GM23248 (cell line): ENCODE results near the gene H6PD. TPM values are rescaled to one million over a fixed set of nuclear protein-coding genes. Genes with fewer than 3 reads are reported as not detected.

Experiments
- DNase-seq: peaks from one replicate; pipeline ENCODE4 v3.0.0-alpha.2; 2015
- H2AFZ ChIP-seq: fragments of 200-600 bp; sonication (generic); 2 replicates; pipeline ENCODE4 v1.6.1; 2016; ENCODE audit warnings: antibody characterized with exemption
- H3F3A ChIP-seq: fragments of 200-600 bp; sonication (generic); 2 replicates; pipeline ENCODE4 v1.6.1; 2016; ENCODE audit warnings: mild to moderate bottlenecking, antibody characterized with exemption, mixed run types; ENCODE audit not compliant: insufficient read depth
- H3K27ac ChIP-seq: fragments of 200-600 bp; sonication (generic); 2 replicates; pipeline ENCODE4 v1.5.1; 2016; ENCODE audit warnings: mild to moderate bottlenecking
- H3K27me3 ChIP-seq: fragments of 200-600 bp; sonication (generic); replicated peaks from 2 replicates; pipeline ENCODE4 v1.6.1; 2016; ENCODE audit warnings: mild to moderate bottlenecking; ENCODE audit not compliant: insufficient read depth
- H3K36me3 ChIP-seq: fragments of 200-600 bp; sonication (generic); 2 replicates; pipeline ENCODE4 v1.6.1; 2016; ENCODE audit warnings: low read depth, mild to moderate bottlenecking
- H3K4me1 ChIP-seq: fragments of 200-600 bp; sonication (generic); 2 replicates; pipeline ENCODE4 v1.6.1; 2016; ENCODE audit warnings: mild to moderate bottlenecking; ENCODE audit not compliant: insufficient read depth
- H3K4me2 ChIP-seq: fragments of 200-600 bp; sonication (generic); one replicate; pipeline ENCODE4 v1.6.1; 2016; ENCODE audit warnings: mild to moderate bottlenecking; ENCODE audit not compliant: unreplicated experiment
- H3K4me3 ChIP-seq: fragments of 200-600 bp; sonication (generic); 2 replicates; pipeline ENCODE4 v1.5.1; 2016; ENCODE audit warnings: mild to moderate bottlenecking
- H3K79me2 ChIP-seq: fragments of 200-600 bp; sonication (generic); 2 replicates; pipeline ENCODE4 v1.6.1; 2016; ENCODE audit warnings: mild to moderate bottlenecking; ENCODE audit not compliant: insufficient read depth
- H3K9ac ChIP-seq: fragments of 200-600 bp; sonication (generic); 2 replicates; pipeline ENCODE4 v1.6.1; 2016; ENCODE audit warnings: mild to moderate bottlenecking
- H3K9me2 ChIP-seq: fragments of 200-600 bp; sonication (generic); 2 replicates; pipeline ENCODE4 v1.6.1; 2016; ENCODE audit warnings: mixed run types, mild to moderate bottlenecking, moderate library complexity; ENCODE audit not compliant: insufficient read depth
- H3K9me3 ChIP-seq: fragments of 200-600 bp; sonication (generic); one replicate; pipeline ENCODE4 v1.6.1; 2017; ENCODE audit warnings: low read depth
- H4K20me1 ChIP-seq: fragments of 200-600 bp; sonication (generic); 2 replicates; pipeline ENCODE4 v1.6.0; 2016; ENCODE audit not compliant: insufficient read depth
- EZH2 ChIP-seq: fragments of 200-600 bp; sonication (generic); IDR thresholded peaks from 2 replicates; pipeline ENCODE4 v1.6.1; 2018; ENCODE audit warnings: antibody characterized with exemption, mild to moderate bottlenecking; ENCODE audit not compliant: insufficient read depth, poor library complexity, severe bottlenecking
- EZH2phosphoT487 ChIP-seq: fragments of 200-600 bp; sonication (generic); IDR thresholded peaks from 2 replicates; pipeline ENCODE4 v1.6.1; 2018; ENCODE audit warnings: antibody characterized with exemption, moderate library complexity, mild to moderate bottlenecking, low read depth; ENCODE audit not compliant: insufficient read depth
- WGBS, 2 experiments: methylation state at CpG; one replicate each; pipeline ENCODE4 v1.1.6; 2015 to 2017; ENCODE audit warnings: low lambda C conversion rate in 2 of 2, low coverage in 1 of 2; ENCODE audit errors: missing lambda C conversion rate in 2 of 2; 5-methylcytosine and 5-hydroxymethylcytosine counted together
- in situ Hi-C: fragments of 300-500 bp; cut with MboI; formaldehyde crosslinking; loops from 2 replicates; pipeline ENCODE4 v1.15.0; 2020
- polyA plus RNA-seq: library from polyadenylated mRNA; unstranded; fragments of >200 nt; fragmentation: Nextera tagmentation; extraction: Ambion mirVana; gene quantifications from 2 replicates; pipeline ENCODE4 v1.2.1, GENCODE V29; 2016
- total RNA-seq: library from RNA; depleted of rRNA; stranded (reverse); fragments of >200 nt; shearing (Covaris generic); gene quantifications from 2 replicates; pipeline ENCODE4 v1.2.3, GENCODE V29; 2014; rRNA removed

The H6PD gene
- total and polyA plus RNA-seq, 2 experiments from 2014 or later: 16.1 to 29.6 TPM

DNA sequence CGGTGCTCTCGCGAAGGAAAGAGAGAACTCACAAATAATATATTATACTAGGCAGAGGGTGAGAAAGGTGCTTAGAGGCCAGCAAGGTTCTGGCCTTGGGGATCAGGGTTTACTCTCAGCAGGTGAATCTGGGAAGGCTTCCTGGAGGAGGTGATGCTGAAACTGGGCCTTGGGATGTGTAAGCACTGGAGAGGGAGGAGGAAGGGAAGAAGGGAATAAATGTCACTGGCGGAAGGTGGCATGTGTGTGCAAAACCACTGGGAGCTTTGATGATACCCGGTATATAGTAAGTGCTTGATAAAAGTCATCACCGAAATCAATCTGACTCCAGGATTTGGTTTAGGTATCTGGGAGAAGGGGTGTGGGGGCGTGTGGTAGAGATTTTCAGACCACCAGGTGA is 82.5 kb downstream of the H6PD start:
- DNase-seq: no peak

DNA sequence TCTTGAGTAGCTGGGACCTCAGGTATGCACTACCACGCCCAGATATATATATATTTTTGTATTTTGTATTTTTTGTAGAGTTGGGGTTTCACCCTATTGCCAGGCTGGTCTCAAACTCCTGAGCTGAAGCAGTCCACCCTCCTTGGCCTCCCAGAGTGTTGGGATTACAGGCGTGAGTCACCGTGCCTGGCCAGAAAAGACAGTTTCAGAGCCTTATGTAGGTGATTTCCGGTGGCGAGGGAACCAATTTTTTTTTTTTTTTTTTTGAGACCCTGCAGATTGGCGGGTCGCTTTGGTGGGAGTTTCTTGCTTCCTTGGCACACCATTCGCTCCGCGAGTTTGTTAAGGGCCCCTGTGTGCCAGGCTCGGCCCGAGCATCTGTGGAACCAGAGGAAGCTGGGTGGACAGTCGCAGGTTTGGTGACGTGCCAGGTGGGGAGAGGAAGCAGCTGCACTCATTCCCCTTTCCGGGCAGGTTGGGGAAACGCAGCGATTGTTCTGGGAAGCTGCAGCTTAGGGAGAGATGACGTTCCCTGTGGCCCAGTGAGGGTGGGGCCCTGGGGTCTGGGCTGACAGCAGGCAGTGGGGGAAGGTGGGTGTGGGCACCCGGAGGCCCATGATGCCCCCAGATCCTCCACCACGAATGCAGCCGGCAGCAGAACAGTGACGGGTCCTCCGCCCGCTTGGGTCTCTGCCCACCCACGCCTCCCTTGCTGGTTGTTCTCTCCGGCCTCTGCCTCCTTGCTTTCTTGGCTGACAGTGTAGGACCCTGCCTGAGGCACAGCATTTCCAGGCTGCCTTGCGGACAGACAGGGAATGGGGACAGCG is 83.2 kb downstream of the H6PD start:
- Histone ChIP-seq H3K9ac (peak overlapping the region; percentile 50), H3K4me1 (peaks cover 40% of the 10 kb centered on the region), H3K27ac (peak overlapping the region; percentile 47), H3F3A (peaks cover 25% of the 10 kb centered on the region; the same call in 1 of the 2 replicates), H2AFZ (no peak overlapping the region), H3K9me2 (no peaks in the 10 kb centered on the region), H4K20me1 (no peaks in the 10 kb centered on the region; the same call in 1 of the 2 replicates), H3K9me3 (no peaks in the 10 kb centered on the region), H3K36me3 (no peaks in the 10 kb centered on the region), H3K4me2 (peak overlapping the region; percentile 28), H3K27me3 (no peaks in the 10 kb centered on the region), H3K79me2 (peaks cover 95% of the 10 kb centered on the region), H3K4me3 (no peak overlapping the region; the same call in 1 of the 2 replicates)
- peak; percentile 80 for DNase-seq
- TF ChIP-seq EZH2 (no peak), EZH2phosphoT487 (no peak)
- in situ Hi-C loops: no loop called here
- WGBS, 2 experiments: 24 to 25% methylated on average over 28 of the region's 28 CpGs

More for the DNA sequence above, 82.5 kb downstream of the H6PD start:
- H3K4me2 ChIP-seq: peak overlapping the region; percentile 28
- no peak for TF ChIP-seq EZH2phosphoT487
- no peak for TF ChIP-seq EZH2
- H3K79me2 ChIP-seq: peaks cover 97% of the 10 kb centered on the region
- WGBS, 2 experiments: 83 to 85% methylated on average over 7 of the region's 7 CpGs
- H3K27me3 ChIP-seq: no peaks in the 10 kb centered on the region
- no peaks in the 10 kb centered on the region for H4K20me1 ChIP-seq
- H3F3A ChIP-seq: peaks cover 25% of the 10 kb centered on the region; the same call in 1 of the 2 replicates
- H3K9me2 ChIP-seq: no peaks in the 10 kb centered on the region
- H3K4me3 ChIP-seq: no peak overlapping the region
- peak overlapping the region; percentile 36; the same call in 1 of the 2 replicates for H3K9ac ChIP-seq
- H3K27ac ChIP-seq: peak overlapping the region; percentile 47
- H3K36me3 ChIP-seq: no peaks in the 10 kb centered on the region
- in situ Hi-C loops: no loop called here
- peaks cover 40% of the 10 kb centered on the region for H3K4me1 ChIP-seq
- no peaks in the 10 kb centered on the region for H3K9me3 ChIP-seq
- H2AFZ ChIP-seq: no peak overlapping the region

- no peak for DNase-seq
- H3F3A ChIP-seq: peaks cover 25% of the 10 kb centered on the region; the same call in 1 of the 2 replicates
- H3K9me3 ChIP-seq: no peaks in the 10 kb centered on the region
- no peak overlapping the region for H3K4me2 ChIP-seq
- peaks cover 40% of the 10 kb centered on the region for H3K4me1 ChIP-seq
- no peak overlapping the region for H3K27ac ChIP-seq
- H3K36me3 ChIP-seq: no peaks in the 10 kb centered on the region
- in situ Hi-C loops: no loop called here
- TF ChIP-seq EZH2phosphoT487 (no peak), EZH2 (no peak)
- H3K27me3 ChIP-seq: no peaks in the 10 kb centered on the region
- no peak overlapping the region for H3K4me3 ChIP-seq
- peaks cover 95% of the 10 kb centered on the region for H3K79me2 ChIP-seq
- 95 to 96% methylated on average over 17 to 20 of the region's 20 CpGs for WGBS, 2 experiments
- no peak overlapping the region for H3K9ac ChIP-seq
- H2AFZ ChIP-seq: no peak overlapping the region
- H3K9me2 ChIP-seq: no peaks in the 10 kb centered on the region
- no peaks in the 10 kb centered on the region; the same call in 1 of the 2 replicates for H4K20me1 ChIP-seq
These were observed 84.7 kb downstream of the H6PD start for GRCh38 chr1:9319208-9319788.

DNA sequence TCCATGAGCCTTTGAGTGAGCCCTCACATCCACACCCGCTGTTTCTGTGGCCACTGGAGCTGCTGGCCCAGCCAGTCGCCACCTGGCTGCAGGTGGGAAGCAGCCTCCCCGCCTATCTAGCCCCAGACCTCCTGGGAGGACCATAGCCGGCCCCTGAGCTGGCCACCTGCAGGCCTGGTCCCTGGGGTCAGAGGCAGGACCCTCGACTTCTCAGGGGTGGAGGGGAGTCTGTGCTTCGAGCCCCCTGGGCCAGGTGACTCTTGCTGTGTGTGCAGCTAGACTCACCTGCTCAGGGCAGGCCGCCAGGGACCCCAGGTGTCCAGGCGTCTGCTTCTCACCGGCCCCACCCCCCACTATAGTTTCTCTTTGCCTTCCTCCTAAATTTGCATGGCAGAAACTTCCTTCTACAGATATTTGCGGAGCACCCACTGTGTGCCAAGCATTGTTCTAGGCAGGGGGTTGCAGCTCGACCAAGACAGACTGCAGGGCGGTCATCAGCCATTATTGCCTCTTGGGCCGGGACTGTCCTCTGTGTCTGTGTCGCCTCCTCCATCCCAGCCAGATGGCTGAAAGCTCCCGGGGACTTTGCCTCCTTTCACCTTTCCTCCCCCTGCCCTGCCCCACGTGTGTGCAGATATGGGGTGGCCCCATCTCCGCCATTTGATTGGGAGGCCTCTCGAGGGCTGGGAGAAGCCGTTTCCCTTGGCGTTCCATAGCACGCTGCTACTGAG is 85.4 kb downstream of the H6PD start:
- Histone ChIP-seq H3K4me1 (peaks cover 40% of the 10 kb centered on the region), H3K9me3 (no peaks in the 10 kb centered on the region), H3K27me3 (no peaks in the 10 kb centered on the region), H2AFZ (no peak overlapping the region), H3K4me3 (no peak overlapping the region), H3K9ac (no peak overlapping the region), H3K9me2 (no peaks in the 10 kb centered on the region), H3K79me2 (peaks cover 95% of the 10 kb centered on the region), H3F3A (peaks cover 22% of the 10 kb centered on the region; the same call in 1 of the 2 replicates), H3K4me2 (no peak overlapping the region), H3K36me3 (no peaks in the 10 kb centered on the region), H3K27ac (no peak overlapping the region), H4K20me1 (no peaks in the 10 kb centered on the region; the same call in 1 of the 2 replicates)
- in situ Hi-C loops: no loop called here
- TF ChIP-seq EZH2: no peak
- no peak for TF ChIP-seq EZH2phosphoT487
- DNase-seq: no peak
- WGBS, 2 experiments: 83 to 88% methylated on average over 19 to 21 of the region's 21 CpGs

Other genes with a start within 250 kb of the H6PD start
- gene SLC2A7, start 208.4 kb upstream of the H6PD start, total RNA-seq: not detected in 2 replicates
- not detected in 2 replicates for gene SLC2A7, start 208.4 kb upstream of the H6PD start, polyA plus RNA-seq
- gene SLC2A5, start 165.1 kb upstream of the H6PD start, total RNA-seq: 0.54 TPM in 1 of 2 replicates, not detected in the other
- 0.25 and 0.29 TPM in 2 replicates for gene SLC2A5, start 165.1 kb upstream of the H6PD start, polyA plus RNA-seq
- gene GPR157, start 105.7 kb upstream of the H6PD start, total RNA-seq: 1.7 and 3.3 TPM in 2 replicates
- gene GPR157, start 105.7 kb upstream of the H6PD start, polyA plus RNA-seq: 2.6 and 2.7 TPM in 2 replicates
- 13.5 and 22.7 TPM in 2 replicates for gene SPSB1, start 58.1 kb downstream of the H6PD start, total RNA-seq
- 13.5 and 13.6 TPM in 2 replicates for gene SPSB1, start 58.1 kb downstream of the H6PD start, polyA plus RNA-seq